Cardiac muscle cell (in vitro differentiated cells and primary cell): Measurements from ENCODE around the gene HEG1. TPM values are rescaled to one million over a fixed set of nuclear protein-coding genes. Genes with fewer than 3 reads are reported as not detected.
A peak's percentile ranks its signal among the peaks of the same experiment; 100 is the strongest.
"Not testable (repeated sequence)": the region's sequence is repeated elsewhere in the genome, so short reads cannot be mapped to it uniquely, and the experiment has no call there.

Experiments
- DNase-seq, 2 donors: peaks; one replicate each; pipeline versions ENCODE4 v3.0.0 to v3.0.0-alpha.2; 2010 to 2017; ENCODE audit warnings: low read depth in 1 of 2, low spot score in 1 of 2
- H3K27ac ChIP-seq: fragments of 200-600 bp; sonication (generic); 2 replicates; pipeline ENCODE4 v1.5.1; 2016
- H3K27me3 ChIP-seq: fragments of 200-600 bp; sonication (generic); 2 replicates; pipeline ENCODE4 v1.6.0; 2016; ENCODE audit warnings: control low read depth
- H3K36me3 ChIP-seq: fragments of 200-600 bp; sonication (generic); 2 replicates; pipeline ENCODE4 v1.5.1; 2016; ENCODE audit warnings: control low read depth
- H3K4me1 ChIP-seq: fragments of 200-600 bp; sonication (generic); 2 replicates; pipeline ENCODE4 v1.8.1; 2017; ENCODE audit warnings: low read depth, mild to moderate bottlenecking, mixed run types
- H3K4me3 ChIP-seq: fragments of 200-600 bp; sonication (generic); 2 replicates; pipeline ENCODE4 v1.5.1; 2016; ENCODE audit warnings: mild to moderate bottlenecking
- H3K9me3 ChIP-seq: fragments of 200-600 bp; sonication (generic); 2 replicates; pipeline ENCODE4 v1.5.1; 2017; ENCODE audit warnings: low read depth, mild to moderate bottlenecking, control low read depth
- polyA plus RNA-seq: library from polyadenylated mRNA; unstranded; fragments of >200 nt; fragmentation: Nextera tagmentation; extraction: Ambion mirVana; gene quantifications from 2 replicates; pipeline ENCODE4 v1.2.1, GENCODE V29; 2016
- total RNA-seq: library from RNA; depleted of rRNA; stranded (reverse); fragments of >200 nt; gene quantifications from 2 replicates; pipeline ENCODE4 v1.2.3, GENCODE V29; 2016
- TF ChIP-seq, protein P1 (sequence below): IDR thresholded peaks from 2 replicates; pipeline ENCODE4 v1.5.1; 2012; ENCODE audit warnings: low read depth, mild to moderate bottlenecking, low read length

The HEG1 gene
- total and polyA plus RNA-seq, 2 experiments from 2014 or later = 17.4 to 42.7 TPM

DNA sequence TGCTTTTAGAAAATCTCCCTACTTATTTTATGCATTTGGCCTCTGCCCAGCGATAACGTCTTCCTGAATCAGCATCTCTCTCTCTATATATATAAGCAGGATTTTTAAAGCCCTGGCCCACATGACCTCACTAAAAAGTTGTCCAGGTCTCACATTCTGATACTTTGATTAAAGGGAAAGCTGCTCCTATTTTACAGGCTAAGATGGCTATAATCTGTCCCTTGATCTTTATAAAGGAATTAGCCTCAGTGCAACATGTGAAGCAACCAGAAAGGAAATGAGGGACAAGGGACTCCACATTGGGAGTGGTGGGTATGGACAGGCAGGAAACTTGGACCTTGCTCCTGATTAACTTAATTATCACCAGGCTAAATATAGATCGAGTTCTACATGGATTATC is 95.7 kb downstream of the HEG1 start:
- TF ChIP-seq, protein P1, sequence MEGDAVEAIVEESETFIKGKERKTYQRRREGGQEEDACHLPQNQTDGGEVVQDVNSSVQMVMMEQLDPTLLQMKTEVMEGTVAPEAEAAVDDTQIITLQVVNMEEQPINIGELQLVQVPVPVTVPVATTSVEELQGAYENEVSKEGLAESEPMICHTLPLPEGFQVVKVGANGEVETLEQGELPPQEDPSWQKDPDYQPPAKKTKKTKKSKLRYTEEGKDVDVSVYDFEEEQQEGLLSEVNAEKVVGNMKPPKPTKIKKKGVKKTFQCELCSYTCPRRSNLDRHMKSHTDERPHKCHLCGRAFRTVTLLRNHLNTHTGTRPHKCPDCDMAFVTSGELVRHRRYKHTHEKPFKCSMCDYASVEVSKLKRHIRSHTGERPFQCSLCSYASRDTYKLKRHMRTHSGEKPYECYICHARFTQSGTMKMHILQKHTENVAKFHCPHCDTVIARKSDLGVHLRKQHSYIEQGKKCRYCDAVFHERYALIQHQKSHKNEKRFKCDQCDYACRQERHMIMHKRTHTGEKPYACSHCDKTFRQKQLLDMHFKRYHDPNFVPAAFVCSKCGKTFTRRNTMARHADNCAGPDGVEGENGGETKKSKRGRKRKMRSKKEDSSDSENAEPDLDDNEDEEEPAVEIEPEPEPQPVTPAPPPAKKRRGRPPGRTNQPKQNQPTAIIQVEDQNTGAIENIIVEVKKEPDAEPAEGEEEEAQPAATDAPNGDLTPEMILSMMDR = no peak
- Histone ChIP-seq H3K4me1 (no peaks in the 10 kb centered on the region), H3K9me3 (no peaks in the 10 kb centered on the region), H3K27ac (no peak overlapping the region), H3K36me3 (no peaks in the 10 kb centered on the region), H3K27me3 (no peaks in the 10 kb centered on the region), H3K4me3 (no peak overlapping the region)
- no peak for DNase-seq

DNA sequence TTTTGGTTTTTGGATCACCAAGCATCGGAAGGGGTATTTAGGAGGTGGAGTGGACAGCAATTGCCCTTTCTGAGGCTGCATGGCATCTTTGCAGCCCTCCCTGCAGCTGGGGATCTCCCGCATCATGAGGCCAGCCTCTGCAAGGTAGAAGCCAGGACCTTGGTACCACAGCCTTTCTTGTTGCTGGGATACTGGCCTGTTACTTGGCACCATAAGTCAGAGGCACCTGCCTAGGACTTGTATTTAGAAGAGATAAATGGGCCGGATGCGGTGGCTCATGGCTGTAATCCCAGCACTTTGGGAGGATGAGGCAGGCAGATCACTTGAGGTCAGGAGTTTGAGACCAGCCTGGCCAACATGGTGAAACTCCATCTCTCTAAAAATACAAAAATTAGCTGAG is 97.8 kb downstream of the HEG1 start:
- H3K9me3 ChIP-seq, H3K4me3 ChIP-seq, H3K4me1 ChIP-seq, H3K27ac ChIP-seq, H3K27me3 ChIP-seq, H3K36me3 ChIP-seq, DNase-seq: not testable (repeated sequence)

DNA sequence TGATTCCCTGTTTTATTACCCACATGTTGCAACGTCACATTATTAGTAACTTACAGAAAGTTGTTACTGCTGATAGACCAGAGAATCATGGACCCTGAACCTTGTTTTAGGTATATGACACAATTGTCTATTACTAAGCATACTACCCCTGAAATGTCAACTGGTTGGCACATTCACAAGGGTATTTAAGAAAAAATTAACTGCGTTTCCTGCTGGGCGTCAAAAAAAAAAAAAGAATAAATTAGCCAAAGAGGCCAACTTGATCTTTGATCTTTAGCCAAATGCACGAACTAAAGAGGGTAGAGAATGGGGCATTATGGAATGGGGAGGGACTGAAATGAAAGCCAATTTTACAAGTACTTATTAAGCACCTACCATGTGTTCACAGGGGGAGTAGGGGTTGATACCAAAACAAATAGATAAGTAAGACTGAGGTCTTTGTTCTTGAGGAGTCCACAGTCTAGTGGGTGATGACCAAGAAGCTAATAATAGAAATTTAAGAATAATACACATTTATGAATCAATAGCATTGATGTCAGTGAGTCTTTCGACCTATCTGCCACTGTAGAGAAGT is 103.4 kb downstream of the HEG1 start:
- no peaks in the 10 kb centered on the region for H3K27me3 ChIP-seq
- no peaks in the 10 kb centered on the region for H3K4me1 ChIP-seq
- H3K9me3 ChIP-seq = no peaks in the 10 kb centered on the region
- no peak for DNase-seq
- no peak overlapping the region for H3K4me3 ChIP-seq
- no peak overlapping the region for H3K27ac ChIP-seq
- TF ChIP-seq, protein P1 = no peak
- H3K36me3 ChIP-seq = no peaks in the 10 kb centered on the region

DNA sequence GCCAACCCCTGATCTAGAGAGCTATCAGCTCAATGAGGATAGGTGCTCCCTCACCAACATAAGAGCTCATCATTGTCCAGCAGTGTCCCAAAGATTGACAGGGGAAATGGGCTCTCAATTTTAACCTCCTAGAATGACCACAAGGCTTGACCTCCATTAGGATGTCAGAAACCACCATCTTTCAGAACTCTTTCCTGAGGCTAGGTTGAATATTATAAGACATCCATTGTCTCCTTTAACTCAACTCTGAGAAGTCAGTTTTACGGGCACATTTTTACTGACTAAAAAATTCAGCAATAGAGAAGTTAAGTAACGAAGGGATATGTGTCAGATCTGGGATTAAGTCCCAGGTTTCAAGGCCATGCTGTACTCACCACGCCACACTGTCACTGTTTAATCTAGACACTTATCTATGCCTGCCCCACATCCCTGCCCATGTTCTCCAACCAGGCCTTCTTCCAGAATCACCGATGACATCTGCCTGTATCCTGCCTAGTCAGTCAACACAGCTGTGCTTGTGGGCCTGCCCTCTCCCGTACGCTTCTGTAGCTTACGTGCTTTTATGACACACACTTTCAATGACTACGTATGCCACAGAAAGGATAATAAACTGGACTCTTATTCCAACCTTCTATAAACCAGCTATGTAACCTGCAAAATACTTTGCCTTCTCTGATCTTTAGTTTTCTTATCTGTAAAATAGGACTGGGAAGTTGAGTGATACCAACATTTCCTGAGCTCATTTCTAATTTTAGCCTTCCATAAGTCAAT is 104.1 kb downstream of the HEG1 start:
- Histone ChIP-seq H3K9me3 (no peaks in the 10 kb centered on the region), H3K4me3 (no peak overlapping the region), H3K36me3 (no peaks in the 10 kb centered on the region), H3K27ac (no peak overlapping the region), H3K27me3 (no peaks in the 10 kb centered on the region), H3K4me1 (no peaks in the 10 kb centered on the region)
- DNase-seq = peak in 1 of 2 donors; percentile 47
- TF ChIP-seq, protein P1 = no peak

DNA sequence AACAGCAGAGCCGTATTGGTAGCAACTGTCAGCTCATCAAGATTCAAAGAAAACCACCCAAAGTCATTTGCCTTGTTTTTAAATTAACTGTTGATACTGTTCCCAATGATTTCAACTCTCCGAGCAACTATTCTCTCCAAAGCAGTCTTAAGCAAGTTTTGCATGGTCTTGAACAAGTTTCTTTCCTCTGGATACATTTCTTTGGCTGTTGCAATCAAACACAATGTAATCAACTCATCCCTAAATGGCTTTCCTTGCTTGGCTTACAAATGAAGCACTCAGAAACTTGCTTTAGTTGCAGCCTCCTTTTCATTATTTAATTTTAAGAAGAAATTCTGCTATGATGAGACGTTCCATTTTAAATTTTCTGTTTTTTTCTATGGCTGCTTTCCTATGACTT is 105.8 kb downstream of the HEG1 start:
- Histone ChIP-seq H3K36me3 (no peaks in the 10 kb centered on the region), H3K27ac (no peak overlapping the region), H3K9me3 (no peaks in the 10 kb centered on the region), H3K4me1 (no peaks in the 10 kb centered on the region), H3K27me3 (no peaks in the 10 kb centered on the region), H3K4me3 (no peak overlapping the region)
- DNase-seq = no peak
- TF ChIP-seq, protein P1 = no peak

DNA sequence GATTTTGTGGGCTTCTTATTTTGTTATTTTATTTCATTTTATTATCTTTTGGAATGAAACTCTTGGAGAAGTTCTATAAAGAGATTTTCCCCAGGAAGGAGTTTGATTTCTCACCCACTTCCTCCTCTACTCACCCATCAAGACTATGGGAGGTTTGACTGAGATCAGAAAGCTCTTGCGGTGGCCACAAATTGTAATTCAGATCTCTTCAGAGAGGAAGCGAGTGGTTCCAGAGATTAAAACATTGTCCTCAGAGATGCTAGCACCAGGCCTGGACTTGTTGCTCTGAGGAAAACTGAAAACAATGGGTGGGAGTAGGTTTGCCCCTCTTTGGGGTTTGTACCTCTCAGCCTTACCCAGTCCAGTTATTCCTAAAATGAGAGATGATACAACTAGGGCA is 113.2 kb downstream of the HEG1 start:
- H3K36me3 ChIP-seq = no peaks in the 10 kb centered on the region
- H3K4me3 ChIP-seq = no peak overlapping the region
- H3K27ac ChIP-seq = no peak overlapping the region
- TF ChIP-seq, protein P1 = no peak
- H3K27me3 ChIP-seq = no peaks in the 10 kb centered on the region
- DNase-seq = no peak
- no peaks in the 10 kb centered on the region for H3K9me3 ChIP-seq
- H3K4me1 ChIP-seq = no peaks in the 10 kb centered on the region
